ENCODE results near the gene FHOD3.

The FHOD3 gene

DNA sequence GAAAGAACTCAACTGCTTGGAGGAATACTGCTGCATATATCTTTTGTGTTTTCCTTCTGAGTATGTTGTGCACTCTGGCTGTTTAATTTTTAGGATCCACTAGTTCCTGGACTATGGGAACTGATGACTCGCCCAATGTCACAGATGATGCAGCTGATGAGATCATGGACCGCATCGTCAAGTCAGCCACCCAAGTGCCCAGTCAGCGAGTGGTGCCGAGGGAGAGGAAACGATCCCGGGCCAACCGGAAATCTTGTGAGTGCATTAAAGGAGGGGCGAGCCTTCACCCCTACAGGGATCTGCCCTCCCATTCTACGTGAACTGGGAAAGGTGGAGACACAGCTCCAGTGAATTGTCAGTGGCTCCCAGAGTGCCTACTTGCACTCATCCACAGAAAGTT lies 471.7 kb downstream of the FHOD3 start:
- no peak for DNase-seq

GRCh38 chr18:36769611-36770314 lies 472.2 kb downstream of the FHOD3 start:
- DNase-seq, result no peak

- DNase-seq, result no peak
These were observed 472.9 kb downstream of the FHOD3 start for GRCh38 chr18:36770315-36770946.

GRCh38 chr18:36771245-36771644 lies 473.7 kb downstream of the FHOD3 start:
- DNase-seq, result no peak

- DNase-seq, result no peak
These were observed 474.8 kb downstream of the FHOD3 start for GRCh38 chr18:36772241-36772723.

GRCh38 chr18:36775396-36775795 lies 477.9 kb downstream of the FHOD3 start:
- no peak for DNase-seq

- DNase-seq, result no peak
These were observed 479.1 kb downstream of the FHOD3 start for GRCh38 chr18:36776650-36777049.

GRCh38 chr18:36777566-36777965 lies 480.1 kb downstream of the FHOD3 start:
- DNase-seq, result no peak

DNA sequence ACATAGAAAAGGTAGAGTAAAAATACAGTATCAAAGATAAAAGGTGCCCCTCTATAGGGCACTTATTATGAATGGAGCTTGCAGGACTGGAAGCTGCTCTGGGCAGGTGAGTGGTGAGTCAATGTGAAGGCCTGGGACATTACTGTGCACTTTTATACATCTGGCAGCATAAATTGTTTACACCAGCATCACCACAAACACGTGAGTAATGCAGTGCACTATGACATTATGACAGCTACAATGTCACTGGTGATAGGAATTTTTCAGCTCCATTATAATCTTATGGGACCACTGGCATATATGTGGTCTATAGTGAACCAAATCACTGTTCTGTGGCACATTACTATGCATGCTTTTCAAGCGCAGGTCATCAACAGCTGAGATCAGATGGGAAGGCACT lies 483.2 kb downstream of the FHOD3 start:
- DNase-seq, result no peak

DNA sequence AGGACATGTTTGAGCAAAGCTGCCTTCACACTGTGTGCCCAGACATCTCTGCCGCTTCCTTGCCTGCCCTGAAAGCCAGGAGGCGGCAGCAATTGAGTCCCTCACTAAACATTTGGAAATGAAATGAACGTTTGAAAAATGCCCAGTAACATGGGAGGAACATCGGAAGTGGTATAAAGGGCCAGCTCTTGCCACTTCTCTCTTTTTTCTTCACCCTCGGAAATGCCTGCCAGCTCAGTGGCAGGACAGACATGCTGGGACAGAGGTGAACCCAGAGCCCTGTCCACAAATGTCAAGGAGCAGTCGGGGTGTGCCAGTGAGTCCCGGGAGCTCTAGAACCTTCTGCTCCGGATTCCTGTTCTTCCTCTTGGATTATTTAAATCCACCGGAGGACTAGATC lies 485.2 kb downstream of the FHOD3 start:
- no peak for DNase-seq

DNA sequence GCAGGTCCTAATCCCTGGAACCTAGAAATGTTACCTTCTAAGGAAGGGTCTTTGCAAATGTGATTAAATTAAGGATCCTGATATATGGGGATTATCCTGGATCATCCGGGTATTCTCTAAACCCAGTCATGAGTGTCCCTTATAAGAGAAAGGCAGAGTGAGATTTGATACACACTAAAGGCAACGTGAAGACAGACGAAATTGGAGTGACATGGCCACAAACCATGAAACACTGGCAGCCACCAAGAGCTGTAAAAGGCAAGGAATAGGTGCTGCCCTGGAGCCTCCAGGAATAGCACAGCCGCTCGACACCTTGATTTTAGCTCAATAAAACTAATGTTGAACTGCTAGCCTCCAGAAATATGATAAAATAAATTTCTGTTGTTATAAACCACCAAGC lies 486.3 kb downstream of the FHOD3 start:
- no peak for DNase-seq

GRCh38 chr18:36786686-36787085 lies 489.2 kb downstream of the FHOD3 start:
- DNase-seq, result no peak

GRCh38 chr18:36792634-36793283 lies 495.2 kb downstream of the FHOD3 start:
- no peak for DNase-seq

- DNase-seq, result no peak
These were observed 501.4 kb downstream of the FHOD3 start for GRCh38 chr18:36798738-36799473.

DNA sequence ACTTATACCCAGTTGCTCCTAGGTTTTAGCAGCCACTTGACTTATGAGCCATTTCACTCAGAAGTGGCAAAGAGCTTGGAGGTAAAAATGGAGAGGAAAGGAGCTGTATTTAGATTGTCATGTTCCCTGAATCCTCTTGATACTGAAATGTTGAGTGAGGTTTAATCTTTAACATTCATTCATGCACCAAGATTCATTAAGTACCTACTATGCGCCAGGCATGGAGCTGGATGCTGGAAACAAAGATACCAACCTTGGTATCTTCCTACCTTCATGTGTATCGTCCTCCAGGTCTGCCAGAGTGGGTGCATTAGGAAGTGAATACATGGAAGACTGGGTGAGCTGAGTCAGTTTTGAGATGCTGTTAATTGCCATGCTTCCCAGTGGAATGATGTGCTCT lies 507.6 kb downstream of the FHOD3 start:
- no peak for DNase-seq

DNA sequence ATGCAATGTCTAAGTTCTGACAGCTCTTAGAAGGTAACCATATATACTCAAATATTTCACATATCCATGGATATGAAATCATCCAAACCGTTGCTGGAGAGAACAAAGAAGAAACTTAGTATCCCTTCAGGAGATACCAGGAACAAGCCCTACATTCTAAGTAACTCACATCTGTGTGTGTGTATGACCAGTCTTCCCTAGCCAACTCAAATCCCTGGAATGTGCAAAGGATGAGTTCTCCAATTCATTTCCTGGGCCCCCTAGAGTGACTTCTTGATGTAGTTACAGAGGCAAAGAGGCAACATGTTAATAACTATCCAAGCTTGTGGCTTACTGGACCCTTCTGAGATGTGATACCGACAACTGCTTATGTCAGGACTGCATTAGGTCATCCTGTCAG lies 511.2 kb downstream of the FHOD3 start:
- no peak for DNase-seq

DNA sequence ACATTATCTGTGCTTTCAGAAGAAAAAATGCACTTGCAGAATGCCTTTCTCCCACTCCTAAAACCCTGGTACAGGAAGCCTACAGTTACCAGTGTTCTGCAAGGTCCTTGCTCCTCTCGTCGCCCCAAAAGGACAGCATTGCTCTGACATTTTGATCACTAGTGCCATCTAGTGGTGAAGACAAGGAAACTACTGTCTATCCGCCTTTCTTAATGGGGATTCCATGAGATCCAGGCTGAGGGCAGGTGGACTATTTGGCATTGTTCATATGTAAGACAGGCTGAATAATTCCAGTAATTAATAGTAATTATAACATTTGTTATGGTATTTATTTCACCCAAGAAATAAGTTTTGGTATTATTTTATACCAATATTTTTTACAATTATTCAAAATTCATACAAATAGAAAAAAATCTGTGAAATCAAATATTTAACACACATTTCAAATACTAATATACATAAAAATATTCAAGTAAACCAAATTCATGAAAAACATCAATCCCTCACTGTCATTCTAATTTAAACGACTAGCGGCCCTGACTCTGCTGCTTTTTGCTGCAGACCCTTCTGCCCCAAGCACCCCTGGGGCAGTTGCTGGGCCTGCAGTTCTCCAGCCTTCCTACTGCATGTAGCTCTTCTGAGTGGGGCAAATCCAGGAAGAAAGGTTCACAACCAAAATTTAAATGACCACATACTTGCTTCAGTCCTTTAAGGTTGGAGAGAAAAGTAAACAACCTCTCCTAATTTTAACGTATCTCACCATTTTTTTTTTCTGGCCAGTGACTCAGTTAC lies 512.3 kb downstream of the FHOD3 start:
- DNase-seq, result peak; percentile 56 to 62

DNA sequence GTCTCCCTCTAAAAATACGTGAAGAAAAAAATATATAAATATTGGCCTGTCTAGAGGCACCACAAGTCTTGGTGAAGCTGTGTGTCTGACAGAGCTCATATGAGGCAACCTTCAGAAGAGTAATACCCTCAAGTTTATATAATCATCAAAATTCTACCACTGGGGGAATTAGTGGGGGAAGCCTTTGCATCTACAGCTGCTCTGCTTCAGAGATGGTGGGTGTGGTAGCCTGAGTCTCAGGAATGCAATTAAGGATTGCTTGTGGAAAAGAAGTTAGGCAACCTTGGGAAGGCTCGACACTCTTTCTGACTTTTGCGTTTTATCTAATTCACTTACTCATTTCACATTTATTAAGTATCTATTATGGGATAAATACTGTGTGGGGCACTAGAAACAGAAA lies 513.9 kb downstream of the FHOD3 start:
- no peak for DNase-seq

DNA sequence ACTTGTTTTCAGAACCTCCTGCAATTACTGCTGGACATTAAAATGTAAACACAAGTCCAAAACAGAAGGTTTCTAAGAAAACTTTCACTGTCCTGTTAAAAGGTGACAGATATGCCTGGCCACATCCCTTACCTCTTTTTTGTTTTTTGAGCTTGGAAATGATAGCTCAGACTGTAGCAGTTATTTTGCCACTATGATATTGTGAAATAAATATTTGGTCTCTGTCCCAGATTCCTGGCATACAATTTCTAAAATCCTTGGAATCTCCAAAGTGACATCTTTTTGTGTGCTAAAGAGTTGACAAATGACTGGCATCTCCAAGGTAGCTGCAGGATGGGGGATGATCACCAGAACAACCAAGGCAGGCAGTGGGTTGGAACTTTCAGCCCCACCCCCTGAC lies 514.4 kb downstream of the FHOD3 start:
- DNase-seq, result no peak

GRCh38 chr18:36812678-36813077 lies 515.2 kb downstream of the FHOD3 start:
- DNase-seq, result no peak

GRCh38 chr18:36813101-36813775 lies 515.7 kb downstream of the FHOD3 start:
- no peak for DNase-seq

GRCh38 chr18:36813824-36814223 lies 516.3 kb downstream of the FHOD3 start:
- DNase-seq, result no peak
